Mucosa of descending colon (tissue), 3 donors: Measurements from ENCODE around the gene MAN2A1. TPM values are rescaled to one million over a fixed set of nuclear protein-coding genes. Genes with fewer than 3 reads are reported as not detected.

Experiments
- ATAC-seq: fragments of 200-7000 bp; cut with Tn5 transposase; one replicate; pipeline ENCODE4 v1.9.1; 2020; ENCODE audit warnings: mild to moderate bottlenecking, moderate library complexity
- DNase-seq, 3 donors: peaks; one replicate each; pipeline ENCODE4 v3.0.0-alpha.2; 2020
- H3K36me3 ChIP-seq: fragments of 200-600 bp; one replicate; pipeline ENCODE4 v1.8.0; 2021; ENCODE audit warnings: low read depth, mild to moderate bottlenecking
- H3K4me1 ChIP-seq: fragments of 200-600 bp; one replicate; pipeline ENCODE4 v1.8.0; 2021; ENCODE audit warnings: low read depth, mild to moderate bottlenecking
- H3K4me3 ChIP-seq: fragments of 200-600 bp; one replicate; pipeline ENCODE4 v1.8.0; 2021; ENCODE audit warnings: mild to moderate bottlenecking
- H3K9me3 ChIP-seq: fragments of 200-600 bp; one replicate; pipeline ENCODE4 v1.8.0; 2021; ENCODE audit warnings: mild to moderate bottlenecking
- CTCF ChIP-seq: fragments of 200-600 bp; IDR thresholded peaks from one replicate; pipeline ENCODE4 v1.8.0; 2022; ENCODE audit warnings: antibody characterized with exemption, mild to moderate bottlenecking
- intact Hi-C, 2 donors: fragments of 100-400 bp; cut with DNase I in 1 of 2; cut with micrococcal nuclease in 1 of 2; formaldehyde crosslinking; loops; one replicate each; pipeline versions ENCODE4 v1.11.0 to v1.11.1; 2022; cut with DNase I, micrococcal nuclease
- total RNA-seq, 3 donors: library from RNA; stranded (reverse); fragmentation: NEBNext Ultra II Directional in 2 of 3; extraction: Animal tissue kit (Norgen Biotek cat#: 25700) in 2 of 3; gene quantifications; one replicate each; pipeline versions ENCODE4 v1.2.1 to v1.2.4, GENCODE V29; 2021 to 2023
- donor health status: DM: no; HTN: no; CAD: no; lungs with moderate emphysema.
- donor health status: DM: no; HTN: no; CAD: no.
- donor health status: DM: no; HTN: yes; CAD: no.

MAN2A1 gene
- total RNA-seq, 3 donors from 2014 or later, result 56.8 to 88.7 (median 75.1) TPM

DNA sequence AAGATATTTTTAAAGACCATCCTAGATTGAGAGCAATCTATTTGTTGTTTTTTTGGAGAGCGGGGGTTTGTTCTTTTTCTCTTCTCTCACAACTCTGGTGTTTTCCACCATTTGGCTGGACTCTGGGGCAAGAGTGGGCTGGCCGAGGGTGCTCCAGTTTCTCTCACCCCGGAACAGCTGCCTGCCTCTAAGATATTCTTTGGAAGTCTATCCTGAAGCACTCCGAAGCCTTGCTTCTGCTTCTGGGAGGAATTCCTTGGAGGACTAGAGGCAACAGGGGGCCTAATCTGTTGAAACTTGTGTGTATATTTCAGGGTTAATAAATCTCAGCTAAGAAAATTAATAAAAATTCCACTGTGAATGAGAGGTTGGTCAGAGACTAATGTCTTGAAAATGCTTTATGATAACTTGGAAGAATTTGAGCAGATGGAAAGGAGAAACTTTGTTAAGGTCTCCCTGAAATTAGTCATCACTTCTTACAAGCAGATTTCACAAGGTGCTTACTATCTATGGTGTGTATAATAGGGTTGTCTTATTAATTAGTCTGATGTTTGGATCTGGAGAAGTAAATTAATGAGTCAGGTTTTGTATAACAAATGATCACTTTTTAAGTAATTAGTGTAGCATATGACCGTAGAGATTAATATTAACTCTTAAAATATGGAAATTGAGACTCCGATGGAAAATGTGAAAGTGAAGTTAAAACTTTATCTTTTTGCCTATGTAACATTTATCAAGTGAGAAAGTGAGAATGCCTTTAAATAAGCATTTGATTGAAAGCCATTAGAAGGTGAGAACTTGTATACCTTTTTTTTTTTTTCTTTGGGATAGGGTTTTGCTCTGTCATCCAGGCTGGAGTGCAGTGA lies 4.0 kb downstream of the MAN2A1 start:
- ATAC-seq (no peak), DNase-seq (no peak)
- no peak overlapping the region for H3K4me3 ChIP-seq
- peaks cover 22% of the 10 kb centered on the region for H3K4me1 ChIP-seq
- intact Hi-C loops, result no loop called here
- TF ChIP-seq CTCF, result no peak
- no peaks in the 10 kb centered on the region for H3K36me3 ChIP-seq
- H3K9me3 ChIP-seq, result no peaks in the 10 kb centered on the region

- TF ChIP-seq CTCF, result no peak
- peaks cover 22% of the 10 kb centered on the region for H3K4me1 ChIP-seq
- no peak overlapping the region for H3K4me3 ChIP-seq
- intact Hi-C loops, result no loop called here
- DNase-seq (no peak), ATAC-seq (no peak)
- H3K36me3 ChIP-seq, result no peaks in the 10 kb centered on the region
- no peaks in the 10 kb centered on the region for H3K9me3 ChIP-seq
Measured at GRCh38 chr5:109694451-109694891, 4.7 kb downstream of the MAN2A1 start.

DNA sequence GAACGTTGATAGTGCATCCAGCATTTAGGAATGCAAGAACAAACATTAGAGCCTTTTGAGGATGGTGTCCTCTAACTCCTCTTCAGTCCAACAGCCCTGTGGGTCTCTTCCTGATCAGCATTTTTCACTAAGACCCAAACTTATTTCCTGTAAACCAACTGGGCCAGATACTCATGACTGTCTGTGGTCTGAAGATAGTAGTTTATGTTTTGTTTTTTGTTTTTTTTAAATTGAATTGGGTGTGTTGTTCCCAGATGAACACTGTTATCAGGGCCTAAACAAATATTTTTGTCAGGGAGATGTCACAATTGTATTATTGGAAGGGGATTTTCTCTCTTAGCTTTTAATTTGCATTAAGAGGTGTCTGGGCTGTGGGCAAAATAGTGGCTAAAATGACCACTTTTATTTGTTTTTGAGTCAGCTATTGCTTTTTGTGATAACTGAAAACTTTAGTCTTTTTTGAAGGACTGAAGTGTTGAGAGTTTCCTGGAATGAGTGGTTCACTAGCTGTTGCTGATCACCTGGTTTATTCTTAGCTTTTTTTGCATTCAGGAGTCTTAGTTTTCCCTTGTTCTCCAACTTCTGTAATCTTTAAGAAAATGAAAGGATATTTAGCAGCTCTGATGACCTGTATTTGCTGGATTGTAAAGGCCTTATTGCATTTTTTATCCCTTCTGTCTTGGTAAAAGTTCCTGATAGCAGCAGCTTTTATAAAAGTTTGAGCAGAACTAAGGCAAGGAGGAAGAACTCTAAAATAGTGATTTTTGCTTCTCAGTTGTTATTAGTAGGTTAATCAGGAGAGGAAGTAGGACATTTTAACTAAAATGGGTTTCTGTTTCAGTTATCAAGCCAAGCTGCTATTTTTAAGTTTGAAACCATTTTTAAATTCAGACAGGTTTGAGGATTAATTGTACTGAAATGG lies 5.5 kb downstream of the MAN2A1 start:
- TF ChIP-seq CTCF, result no peak
- no peaks in the 10 kb centered on the region for H3K9me3 ChIP-seq
- intact Hi-C loops, result no loop called here
- no peak overlapping the region for H3K4me3 ChIP-seq
- DNase-seq (no peak), ATAC-seq (no peak)
- no peaks in the 10 kb centered on the region for H3K36me3 ChIP-seq
- peaks cover 22% of the 10 kb centered on the region for H3K4me1 ChIP-seq

GRCh38 chr5:109697339-109697738 lies 7.6 kb downstream of the MAN2A1 start:
- no peaks in the 10 kb centered on the region for H3K9me3 ChIP-seq
- H3K36me3 ChIP-seq, result no peaks in the 10 kb centered on the region
- intact Hi-C loops, result no loop called here
- peaks cover 14% of the 10 kb centered on the region for H3K4me1 ChIP-seq
- H3K4me3 ChIP-seq, result no peak overlapping the region
- TF ChIP-seq CTCF, result no peak
- DNase-seq (no peak), ATAC-seq (no peak)

DNA sequence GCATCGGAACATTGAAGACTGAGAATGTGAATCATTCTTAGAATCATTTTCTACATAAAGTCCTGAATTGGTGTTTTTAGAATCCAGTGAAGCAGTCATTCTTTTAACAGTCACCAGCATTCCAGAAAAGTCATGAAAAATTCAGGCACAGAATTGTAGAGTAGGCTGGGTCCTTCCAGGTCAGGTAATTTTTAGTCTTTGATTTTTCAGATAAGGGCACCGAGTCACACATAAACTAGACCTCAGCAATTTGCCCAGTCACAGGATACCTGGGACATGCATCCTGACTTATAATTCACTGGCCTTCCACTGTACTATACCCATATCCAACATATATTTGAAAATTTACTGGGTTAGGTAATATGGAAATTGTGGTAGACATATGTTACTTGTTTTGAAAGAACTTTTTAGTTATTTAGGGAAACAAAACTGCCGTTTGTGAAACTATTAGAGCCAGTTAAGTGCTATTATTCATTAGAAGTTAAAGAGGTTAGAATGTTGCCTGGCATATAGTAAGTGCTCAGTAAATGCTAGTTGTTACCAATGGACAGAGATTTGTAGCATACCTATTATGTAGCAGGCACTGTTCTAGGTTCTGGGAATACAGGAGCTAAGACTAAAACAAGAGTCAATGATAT lies 10.9 kb downstream of the MAN2A1 start:
- Histone ChIP-seq H3K4me3 (no peak overlapping the region), H3K9me3 (no peaks in the 10 kb centered on the region), H3K4me1 (peaks cover 2% of the 10 kb centered on the region), H3K36me3 (no peaks in the 10 kb centered on the region)
- TF ChIP-seq CTCF, result no peak
- intact Hi-C loops, result no loop called here
- no peak for DNase-seq
- ATAC-seq, result no peak
